RPMI8226 (cell line): ENCODE measurements around the gene MRPL43.
"Not testable (repeated sequence)": the region's sequence is repeated elsewhere in the genome, so short reads cannot be mapped to it uniquely, and the experiment has no call there.

Source experiments
- DNase-seq: peaks from one replicate; pipeline ENCODE4 v3.0.0-alpha.2; 2015

Gene MRPL43

DNA sequence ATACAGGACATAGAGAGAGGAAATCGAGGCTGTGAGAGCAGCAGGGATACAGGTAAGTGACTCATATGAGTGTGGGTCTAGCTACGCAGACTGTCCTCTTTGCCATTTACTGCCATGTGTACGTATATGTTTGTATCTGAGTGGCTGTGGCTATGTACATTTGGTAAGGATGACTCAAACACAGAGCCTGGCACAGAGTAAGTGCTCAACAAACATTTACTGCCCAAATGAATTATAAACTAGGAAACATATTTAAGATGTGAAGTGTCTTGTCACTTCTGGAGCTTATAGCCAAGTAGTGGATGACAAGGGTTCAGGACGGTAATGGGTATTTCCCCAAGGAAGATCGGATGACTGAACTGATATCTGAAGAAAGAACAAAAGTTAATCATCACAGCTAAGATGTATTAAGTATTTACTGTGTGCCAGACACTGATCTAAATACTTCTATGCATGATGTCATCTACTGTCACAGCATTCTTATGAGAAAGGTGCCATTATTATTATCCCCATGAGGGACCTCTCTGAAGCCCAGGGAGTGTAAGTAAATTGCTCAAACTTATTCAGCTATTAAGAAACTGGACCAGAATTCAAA lies 6.0 kb downstream of the MRPL43 start:
- DNase-seq: no peak

DNA sequence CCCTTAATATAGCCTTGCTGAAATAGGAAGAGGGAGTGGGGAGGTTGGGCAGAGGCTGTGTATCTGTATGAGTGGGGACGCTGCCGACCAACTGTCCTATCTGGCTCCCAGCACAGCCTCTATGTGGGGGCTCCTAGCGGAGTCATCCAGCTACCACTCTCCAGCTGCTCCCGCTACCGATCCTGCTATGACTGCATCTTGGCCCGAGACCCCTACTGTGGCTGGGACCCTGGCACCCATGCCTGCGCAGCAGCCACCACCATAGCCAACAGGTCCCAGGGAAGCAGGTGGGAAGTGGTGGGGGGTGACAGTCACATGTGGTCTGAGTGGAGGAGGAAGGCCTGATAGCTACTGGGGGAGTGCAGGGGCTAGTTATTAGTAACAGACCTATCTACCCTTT lies 6.6 kb downstream of the MRPL43 start:
- DNase-seq: no peak

DNA sequence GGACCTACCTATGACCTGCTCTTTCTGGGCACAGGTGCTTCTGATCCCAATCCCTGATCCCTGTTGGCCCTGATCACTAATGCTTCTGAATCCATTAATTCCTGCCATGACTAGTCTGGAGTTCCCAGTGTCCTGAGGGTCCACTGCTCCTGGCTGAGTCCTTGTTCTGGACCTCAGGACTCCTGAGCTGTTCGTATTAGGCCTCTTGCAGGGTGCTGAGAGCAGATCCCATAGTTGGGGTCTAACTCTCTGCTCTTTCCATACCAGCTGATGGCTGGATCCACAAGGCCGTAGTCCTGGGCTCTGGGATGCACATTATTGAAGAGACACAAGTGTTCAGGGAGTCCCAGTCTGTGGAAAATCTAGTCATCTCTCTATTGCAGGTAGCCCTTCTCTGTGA lies 7.0 kb downstream of the MRPL43 start:
- DNase-seq: no peak

DNA sequence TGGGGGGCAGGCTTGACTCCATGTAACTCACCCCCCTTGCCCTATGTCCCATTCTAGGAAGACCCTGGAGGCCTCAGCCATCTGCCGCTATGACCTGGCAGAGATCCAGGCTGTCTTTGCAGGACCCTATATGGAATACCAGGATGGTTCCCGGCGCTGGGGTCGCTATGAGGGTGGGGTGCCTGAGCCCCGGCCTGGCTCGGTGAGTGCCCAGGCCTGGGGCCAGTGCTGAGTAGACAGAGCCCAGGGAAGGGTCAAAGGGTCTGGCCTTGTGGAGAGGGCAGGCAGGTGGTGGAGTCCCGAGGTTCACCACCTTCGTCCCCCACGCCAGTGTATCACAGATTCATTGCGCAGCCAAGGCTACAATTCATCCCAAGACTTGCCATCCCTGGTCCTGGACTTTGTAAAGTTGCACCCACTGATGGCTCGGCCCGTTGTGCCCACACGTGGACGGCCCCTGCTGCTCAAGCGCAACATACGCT lies 7.5 kb downstream of the MRPL43 start:
- DNase-seq: no peak

DNA sequence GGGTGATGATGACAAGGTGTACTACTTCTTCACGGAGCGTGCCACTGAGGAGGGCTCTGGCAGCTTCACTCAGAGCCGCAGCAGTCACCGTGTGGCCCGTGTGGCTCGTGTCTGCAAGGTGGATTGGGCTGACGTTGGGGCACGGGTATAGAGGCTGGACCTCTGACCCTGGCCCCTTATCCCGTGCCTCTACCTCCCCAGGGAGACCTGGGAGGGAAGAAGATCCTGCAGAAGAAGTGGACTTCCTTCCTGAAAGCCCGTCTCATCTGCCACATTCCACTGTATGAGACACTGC lies 8.4 kb downstream of the MRPL43 start:
- no peak for DNase-seq

DNA sequence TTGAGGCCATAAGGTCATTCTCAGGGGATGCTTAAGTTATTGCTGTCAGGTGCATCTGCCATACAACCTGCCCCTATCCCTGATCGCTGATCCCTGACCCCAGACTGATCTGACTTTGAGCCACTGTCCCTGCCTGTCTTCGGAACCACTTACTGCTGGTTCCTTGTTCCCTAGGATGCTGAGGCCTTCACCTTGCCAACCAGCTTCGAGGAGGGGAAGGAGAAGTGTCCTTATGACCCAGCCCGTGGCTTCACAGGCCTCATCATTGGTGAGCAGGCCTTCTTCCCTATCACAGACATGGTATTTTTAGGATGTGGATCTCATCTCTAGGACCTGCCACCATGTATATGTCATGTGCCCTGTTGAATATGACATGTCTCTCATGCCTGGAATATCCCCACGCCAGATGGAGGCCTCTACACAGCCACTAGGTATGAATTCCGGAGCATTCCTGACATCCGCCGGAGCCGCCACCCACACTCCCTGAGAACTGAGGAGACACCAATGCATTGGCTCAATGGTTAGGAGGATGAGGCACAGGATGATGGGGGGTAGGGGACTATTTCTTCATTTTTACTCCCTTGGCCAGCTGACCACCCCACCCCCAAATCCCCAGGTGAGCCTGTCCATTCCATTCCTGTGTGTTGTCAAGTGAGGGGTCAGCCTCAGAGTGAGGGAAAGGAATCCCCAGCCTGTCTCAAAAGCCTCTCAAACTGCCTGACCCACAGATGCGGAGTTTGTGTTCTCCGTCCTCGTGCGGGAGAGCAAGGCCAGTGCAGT lies 9.0 kb downstream of the MRPL43 start:
- DNase-seq: no peak

DNA sequence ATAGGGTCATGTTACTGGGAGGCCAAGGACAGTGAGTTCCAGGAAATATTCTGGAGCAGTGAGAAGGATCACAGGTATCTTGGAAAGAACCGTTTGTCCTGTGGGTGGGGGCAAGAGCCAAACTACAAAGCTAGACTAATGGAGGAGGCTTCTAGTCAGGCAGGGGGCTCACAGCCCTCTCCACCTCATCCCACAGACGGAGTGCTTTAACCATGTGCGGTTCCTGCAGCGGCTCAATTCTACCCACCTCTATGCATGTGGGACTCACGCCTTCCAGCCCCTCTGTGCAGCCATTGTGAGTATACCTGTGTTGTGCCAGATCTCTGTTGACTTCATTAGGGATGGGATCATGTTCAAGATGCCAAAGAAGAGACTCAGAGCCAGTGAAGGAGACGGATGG lies 9.9 kb downstream of the MRPL43 start:
- DNase-seq: no peak

DNA sequence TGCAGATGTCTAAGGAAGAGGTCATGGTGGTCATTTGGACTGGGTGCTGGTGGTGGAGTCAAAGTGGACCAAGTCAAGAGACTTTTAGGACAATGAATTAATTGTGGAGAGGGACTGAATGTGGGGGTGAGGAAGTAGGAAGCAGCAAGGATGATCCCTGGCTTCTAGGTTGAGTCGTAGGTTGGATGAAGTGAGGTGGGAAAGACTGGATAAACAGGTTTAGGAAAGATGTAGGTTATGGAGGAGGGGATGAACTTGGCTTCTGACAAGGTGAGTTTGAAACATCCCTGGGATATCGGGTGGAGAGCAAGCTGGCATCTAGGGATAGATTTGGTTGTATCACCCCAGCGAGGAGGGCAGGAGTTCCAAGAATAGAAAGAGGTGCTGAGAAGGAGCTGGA lies 10.4 kb downstream of the MRPL43 start:
- no peak for DNase-seq

DNA sequence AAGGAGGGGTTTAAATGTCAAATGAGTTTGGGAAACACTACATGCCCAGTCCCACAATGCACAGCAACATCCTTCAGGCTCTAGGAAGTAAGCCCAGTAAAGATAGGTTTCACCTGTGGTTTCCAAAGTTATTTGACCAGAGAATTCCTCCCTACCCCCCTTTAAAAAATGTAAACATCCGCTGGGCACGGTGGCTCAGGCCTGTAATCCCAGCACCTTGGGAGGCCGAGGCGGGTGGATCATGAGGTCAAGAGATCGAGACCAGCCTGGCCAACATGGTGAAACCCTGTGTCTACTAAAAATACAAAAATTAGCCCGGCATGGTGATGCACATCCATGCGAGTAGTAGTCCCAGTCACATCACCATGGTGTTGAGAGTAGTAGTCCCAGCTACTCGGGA lies 11.9 kb downstream of the MRPL43 start:
- DNase-seq: not testable (repeated sequence)

DNA sequence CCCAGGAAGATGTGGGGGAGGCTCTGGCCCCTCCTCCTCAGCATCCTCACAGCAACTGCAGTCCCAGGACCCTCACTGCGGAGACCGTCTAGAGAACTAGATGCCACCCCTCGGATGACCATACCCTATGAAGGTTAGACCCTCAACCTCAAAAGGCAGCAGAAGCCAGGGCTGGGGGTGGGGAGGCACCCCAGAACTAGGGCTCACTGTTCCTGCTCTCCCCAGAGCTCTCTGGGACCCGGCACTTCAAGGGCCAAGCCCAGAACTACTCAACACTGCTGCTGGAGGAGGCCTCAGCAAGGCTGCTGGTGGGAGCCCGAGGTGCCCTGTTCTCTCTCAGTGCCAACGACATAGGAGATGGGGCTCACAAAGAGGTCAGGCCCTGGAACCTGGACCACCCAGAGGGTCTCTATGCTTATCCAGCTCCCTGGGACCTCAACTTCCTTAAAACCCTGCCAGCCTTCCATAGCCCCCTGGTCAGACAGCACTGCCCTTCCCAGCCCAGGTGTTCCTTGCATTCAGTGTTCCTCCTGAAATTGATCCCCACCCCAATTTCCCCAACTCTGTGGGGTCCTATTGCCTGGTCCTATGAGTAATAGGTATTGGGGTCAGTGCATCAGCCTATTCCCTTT lies 14.3 kb downstream of the MRPL43 start:
- DNase-seq: no peak

DNA sequence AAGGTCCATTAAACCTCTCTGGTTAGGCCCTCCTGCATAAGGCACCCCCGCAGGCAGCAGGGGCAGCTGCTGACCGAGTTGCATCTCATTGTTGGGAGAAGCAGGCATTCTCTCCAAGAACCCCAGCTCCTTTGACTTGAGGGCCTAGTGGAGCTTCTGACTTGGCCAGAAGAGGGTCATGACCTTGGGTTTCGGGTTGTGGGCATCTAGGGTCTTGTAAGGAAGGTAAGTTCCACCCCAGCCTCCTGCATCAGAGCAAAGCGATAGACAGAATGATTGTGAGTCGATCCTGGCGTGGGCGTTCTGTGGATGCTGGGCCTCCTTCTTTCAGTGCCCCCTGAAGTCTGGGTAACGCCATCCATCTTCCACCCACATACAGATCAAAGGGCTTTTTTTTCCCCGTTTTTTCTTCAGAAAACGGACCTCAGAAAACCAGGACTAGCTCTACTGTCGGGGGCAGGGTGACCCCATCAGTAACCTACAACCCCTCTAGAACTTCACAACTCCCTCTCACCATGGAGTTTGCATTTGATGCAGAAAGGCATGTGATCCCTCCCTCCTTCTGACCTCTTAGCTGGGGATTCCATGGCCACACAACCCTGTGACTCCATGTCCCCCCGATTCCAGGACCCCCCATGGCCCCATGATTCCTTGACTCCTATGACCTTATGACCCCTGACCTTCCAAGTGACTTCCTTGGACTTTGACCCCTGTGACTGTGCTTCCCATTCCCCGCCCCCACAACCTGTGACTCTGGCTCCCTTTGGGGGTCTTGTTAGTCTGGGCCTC lies 15.0 kb downstream of the MRPL43 start:
- DNase-seq: no peak

DNA sequence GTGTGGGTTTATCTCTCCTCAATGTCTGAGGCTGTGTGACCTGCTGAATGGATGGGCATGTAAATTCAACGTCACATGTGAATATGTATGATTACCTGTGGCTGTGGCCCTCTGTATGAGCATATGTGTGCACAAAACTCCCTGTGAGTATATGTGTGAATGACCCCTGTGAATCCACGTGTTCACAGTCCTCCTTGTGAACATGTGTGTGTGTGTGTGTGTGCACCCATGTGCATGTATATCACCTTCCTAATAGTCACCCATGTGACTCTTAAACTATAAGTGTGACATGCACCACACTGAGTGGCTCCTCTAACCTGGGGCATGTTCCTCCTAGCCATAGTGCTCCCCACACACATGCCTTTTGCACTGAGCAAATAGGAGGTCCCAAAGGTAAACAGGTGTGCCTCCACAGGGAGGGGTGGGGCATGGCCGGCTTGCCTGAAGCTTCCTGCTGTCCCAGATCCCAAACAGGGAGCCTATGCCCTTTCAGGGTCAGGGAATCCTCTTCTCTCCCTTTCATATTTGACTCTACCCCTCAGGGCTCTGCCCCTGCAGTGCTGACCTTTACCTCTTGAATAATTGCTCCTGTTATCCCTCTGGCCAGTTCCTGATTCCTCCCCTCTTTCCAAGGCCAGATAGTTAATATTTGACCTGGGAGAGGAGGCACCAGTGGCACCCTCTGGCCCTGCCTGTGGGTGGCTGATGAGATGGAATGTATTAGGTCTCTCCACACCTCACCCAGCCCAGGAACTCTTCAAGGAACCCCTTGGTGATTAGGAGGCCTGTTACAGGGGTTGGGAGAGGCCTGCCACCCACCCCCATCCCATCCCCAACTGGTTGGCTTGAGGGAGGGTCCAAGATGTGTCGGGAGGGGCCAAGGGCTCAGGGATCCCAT lies 16.1 kb downstream of the MRPL43 start:
- DNase-seq: no peak

DNA sequence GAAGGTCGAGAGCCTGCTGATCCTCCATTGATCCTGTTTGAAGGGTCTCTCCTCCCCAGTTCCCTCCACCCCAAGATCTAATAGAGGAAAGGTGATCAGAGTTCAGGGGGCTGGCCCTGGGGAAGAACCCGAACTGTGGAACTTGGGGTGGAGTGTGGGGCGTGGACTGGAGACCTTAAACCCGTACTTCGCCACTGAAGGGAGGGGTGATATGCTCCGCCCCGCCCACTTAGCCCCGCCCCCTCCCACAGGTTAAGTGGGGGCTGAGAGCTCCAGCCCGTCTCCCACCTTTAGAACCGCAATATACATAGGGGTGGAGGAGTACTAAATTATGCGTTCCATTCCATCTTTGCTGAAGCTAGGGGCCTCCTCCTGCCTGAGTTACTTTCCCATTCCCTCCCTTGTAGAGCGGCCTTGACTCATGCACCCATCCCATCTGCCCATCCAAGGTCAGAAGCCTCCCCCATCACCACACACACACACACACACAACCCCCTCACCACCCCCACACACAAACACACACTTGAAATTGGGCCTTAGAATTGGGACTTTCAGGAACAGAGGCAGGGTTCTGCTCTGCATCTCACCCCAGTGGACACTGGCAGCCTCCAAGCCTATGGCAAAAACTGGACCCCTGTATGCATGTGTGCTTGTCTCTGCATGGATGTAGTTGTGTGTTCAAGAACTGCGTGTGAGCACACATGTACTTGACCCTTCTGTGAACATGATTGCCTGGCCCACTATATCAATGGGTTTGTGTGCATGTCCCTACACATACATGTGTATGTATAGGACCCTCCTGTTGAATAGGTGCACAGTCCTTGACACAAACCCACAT lies 17.0 kb downstream of the MRPL43 start:
- DNase-seq: no peak

DNA sequence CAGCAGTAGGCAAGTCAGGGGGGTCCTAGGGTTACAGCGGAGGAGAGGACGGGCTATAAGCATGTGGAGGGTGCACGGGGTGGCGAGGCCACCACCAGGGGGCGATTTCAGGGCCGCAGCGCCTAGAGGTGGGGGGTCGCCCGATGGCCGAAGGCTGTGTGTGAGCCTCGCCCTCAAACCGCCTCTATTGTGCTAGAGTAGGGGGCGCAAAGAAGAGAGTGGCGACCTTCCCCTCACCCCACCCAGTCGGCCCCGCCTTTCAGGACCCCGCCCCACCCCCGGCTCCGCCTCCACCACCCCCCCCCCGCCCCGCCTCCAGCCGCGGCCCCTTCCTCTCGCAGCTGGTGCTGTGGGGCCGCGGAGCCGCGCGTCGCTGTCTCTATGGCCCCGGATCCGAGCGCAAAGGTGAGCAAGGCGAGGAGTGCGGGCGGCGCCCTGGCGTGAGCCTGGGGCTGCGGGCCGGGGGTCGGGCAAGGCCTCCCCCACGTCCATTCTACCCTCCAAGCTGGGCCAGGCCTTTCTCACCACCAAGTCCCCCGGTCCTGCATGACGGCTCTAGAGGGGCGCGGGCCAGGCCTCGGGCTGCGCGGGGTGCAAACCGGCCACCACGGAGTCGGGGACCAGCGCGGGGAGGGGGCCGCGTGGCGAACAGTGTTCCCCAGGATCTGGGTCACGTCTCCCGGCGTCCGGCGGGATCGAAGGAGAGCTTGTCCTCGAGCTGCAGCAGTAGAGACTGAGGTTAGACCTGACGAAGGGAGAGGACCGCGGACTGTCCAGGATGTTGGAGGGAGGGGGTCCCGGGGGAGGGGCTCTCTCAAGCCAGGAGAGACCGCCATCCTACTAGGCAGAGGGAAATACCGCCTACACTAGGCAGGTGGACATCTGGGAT lies 17.9 kb downstream of the MRPL43 start, which contains the start of gene SEMA4G:
SEMA4G (plus strand) TSS at position 318 of the 889 bp plus-strand sequence. CDS start 3,409 bp downstream, outside the sequence.
- DNase-seq: peak; percentile 42

DNA sequence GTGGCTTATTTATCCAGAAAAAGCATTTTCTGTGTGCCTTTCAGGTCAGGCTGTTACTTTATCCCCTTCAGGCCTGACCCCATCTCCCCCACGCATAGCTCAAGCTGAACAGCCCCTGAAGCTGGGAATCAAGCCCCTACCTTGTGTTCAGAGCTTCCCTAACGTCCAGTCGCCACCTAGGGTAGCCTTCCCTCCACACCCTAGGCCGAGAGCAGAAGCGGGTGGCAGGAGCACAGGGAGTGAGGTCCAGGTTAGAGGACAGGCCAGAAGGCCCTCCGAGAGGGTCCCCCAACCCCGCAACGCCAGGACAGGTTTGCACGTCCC lies 18.5 kb downstream of the MRPL43 start:
- DNase-seq: no peak

DNA sequence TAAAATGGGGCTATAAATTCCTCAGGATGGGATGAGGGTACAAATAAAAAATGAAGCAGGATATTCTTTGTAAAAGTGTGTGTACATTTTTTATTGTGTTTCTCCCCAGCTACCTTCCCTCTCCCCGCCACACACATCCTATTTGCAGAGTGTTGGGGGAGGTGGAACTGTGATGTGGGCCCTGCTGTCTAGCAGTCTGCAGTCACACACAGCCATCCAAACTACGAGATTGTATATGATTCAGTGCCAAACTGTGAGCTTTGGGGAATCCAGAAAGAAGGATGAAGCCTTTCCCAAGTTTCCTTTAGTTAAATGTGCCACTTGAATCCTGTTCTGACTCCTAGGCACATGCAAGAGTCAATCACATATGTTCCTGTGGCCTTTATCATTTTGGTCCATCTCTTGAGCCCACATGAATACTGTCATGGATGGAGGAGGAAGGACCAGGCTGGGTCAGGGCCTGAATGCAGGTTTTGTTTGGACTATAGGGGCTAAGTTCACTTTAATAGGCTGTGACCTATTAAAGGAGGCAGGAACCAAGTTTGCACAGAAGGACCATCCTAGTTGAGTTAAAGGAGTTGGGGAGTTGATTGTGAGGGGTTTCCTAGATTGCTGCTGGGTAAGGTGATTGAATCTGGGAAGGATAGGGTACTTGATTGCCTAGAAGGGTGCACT lies 19.1 kb downstream of the MRPL43 start:
- no peak for DNase-seq

DNA sequence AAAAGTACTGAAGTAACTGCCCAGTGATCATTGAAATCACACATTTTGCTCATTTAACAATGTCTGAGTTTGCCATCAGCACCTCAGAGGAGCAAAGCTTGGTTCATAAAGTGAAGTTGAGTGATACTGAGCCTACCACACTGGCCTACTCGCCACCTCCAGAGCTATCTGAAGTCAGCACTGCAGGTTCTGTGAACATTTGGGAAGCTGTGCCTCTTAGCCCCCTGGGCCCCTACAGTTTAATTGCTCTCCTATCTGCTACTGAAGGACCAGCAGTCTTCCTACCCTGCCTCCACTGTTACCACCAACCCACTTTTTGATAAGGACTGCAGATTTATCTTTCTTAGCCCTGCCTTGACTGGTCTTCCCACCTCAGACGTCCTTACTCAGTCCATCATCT lies 20.0 kb downstream of the MRPL43 start:
- no peak for DNase-seq

DNA sequence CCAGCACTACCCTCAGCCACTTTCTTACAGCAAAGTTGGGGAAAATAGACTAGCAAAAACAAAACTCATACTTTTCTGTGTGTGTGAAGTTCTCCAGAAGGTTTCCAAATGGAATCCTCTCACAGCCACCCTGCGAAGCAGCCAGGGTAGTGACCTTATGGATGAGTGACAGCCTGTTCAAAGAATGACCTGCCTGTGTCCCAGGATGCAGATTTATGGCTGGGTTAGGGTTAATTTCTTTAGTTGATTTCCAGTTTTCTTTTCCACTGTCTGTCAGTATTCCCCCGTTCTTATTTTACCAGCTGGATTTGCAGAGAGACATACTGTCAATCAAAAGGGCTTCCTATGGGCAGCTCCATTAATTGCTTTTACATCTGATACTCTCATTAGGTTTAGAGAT lies 20.4 kb downstream of the MRPL43 start:
- no peak for DNase-seq

DNA sequence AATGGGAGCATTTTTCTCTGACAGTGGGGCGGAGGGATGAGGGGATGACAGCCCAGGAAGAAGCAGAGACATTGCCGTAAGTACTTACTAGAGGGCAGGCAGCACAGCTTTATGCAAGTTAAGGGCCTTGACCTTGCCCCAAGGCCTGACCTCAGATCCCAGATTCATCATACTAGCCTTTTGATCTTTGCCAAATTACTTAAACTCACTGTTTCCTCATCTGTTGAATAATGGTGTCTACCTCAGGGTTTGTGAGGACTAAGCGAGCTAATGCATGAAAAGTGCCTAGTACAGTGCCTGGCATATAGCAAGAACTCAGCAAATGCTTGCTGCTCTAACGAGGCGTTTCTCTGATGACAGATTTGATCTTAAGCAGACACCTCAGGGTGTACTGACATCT lies 21.5 kb downstream of the MRPL43 start:
- no peak for DNase-seq

DNA sequence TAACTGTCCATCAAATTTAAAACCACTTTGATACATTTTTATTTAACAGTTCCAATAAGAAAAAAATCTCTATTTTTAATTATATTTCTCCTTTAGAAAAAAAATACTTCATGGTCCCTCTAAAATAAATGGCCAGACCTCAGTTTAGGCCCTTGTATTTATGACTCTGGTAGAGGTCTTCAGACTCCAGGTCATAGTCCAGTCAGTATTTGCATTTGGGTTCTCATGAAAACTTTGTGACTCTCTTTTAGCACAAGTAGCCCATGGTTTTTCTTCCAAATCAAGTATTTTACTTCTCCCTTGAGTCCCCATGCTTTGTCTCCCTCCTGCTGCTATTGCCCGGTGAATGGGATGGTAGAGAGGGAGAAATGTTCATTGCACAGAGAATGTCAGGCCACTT lies 23.5 kb downstream of the MRPL43 start:
- DNase-seq: no peak
